OCI-LY3 (cell line): ENCODE results near the gene ANLN.

Source experiments
- EZH2phosphoT487 ChIP-seq: fragments of 200-600 bp; shearing (Covaris generic); IDR thresholded peaks from 2 replicates; pipeline ENCODE4 v1.6.1; 2018; ENCODE audit warnings: antibody characterized with exemption, mixed run types, low read depth
- TF ChIP-seq, protein P1 (sequence below): fragments of 200-600, 300-600 bp; sonication (generic); IDR thresholded peaks from 2 replicates; pipeline ENCODE4 v1.5.1; 2014; ENCODE audit warnings: antibody characterized with exemption, low read length, low read depth

GRCh38 chr7:36389371-36390198, at the start of gene ANLN:
- TF ChIP-seq, protein P1, sequence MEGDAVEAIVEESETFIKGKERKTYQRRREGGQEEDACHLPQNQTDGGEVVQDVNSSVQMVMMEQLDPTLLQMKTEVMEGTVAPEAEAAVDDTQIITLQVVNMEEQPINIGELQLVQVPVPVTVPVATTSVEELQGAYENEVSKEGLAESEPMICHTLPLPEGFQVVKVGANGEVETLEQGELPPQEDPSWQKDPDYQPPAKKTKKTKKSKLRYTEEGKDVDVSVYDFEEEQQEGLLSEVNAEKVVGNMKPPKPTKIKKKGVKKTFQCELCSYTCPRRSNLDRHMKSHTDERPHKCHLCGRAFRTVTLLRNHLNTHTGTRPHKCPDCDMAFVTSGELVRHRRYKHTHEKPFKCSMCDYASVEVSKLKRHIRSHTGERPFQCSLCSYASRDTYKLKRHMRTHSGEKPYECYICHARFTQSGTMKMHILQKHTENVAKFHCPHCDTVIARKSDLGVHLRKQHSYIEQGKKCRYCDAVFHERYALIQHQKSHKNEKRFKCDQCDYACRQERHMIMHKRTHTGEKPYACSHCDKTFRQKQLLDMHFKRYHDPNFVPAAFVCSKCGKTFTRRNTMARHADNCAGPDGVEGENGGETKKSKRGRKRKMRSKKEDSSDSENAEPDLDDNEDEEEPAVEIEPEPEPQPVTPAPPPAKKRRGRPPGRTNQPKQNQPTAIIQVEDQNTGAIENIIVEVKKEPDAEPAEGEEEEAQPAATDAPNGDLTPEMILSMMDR = no peak
- no peak for TF ChIP-seq EZH2phosphoT487
